NCI-H526 (cell line): ENCODE data around the gene PODNL1.

Experiments used
- DNase-seq, 2 experiments: peaks; one replicate each; lab custom pipeline; 2025; lab: John Stamatoyannopoulos, UW

The PODNL1 gene

DNA sequence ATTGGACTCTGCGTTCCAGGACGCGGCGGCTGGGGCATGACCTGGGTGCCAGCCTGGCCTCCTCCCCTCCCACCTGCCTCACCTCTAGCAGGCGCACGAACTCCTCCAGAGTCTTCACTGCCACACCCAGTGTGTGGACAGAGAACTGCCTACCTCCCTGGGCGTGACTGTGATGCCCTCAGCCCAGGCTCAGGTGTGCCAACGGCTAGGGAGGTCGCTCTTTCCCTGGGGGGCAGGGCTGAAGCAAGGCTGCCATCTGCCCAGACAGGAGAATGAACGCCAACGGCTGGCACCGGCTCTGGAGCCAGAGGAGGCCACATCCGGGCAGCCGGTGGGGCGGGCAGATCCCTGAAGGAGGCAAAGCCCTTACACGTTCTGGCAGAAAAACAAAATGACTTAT is 49.9 kb downstream of the PODNL1 start:
- DNase-seq, result peak in 1 of 2 experiments; percentile 45

GRCh38 chr19:13887517-13887916 is 50.7 kb downstream of the PODNL1 start:
- peak; percentile 36 to 78 for DNase-seq

GRCh38 chr19:13887018-13887436 is 51.2 kb downstream of the PODNL1 start:
- DNase-seq, result peak in 1 of 2 experiments; percentile 67

DNA sequence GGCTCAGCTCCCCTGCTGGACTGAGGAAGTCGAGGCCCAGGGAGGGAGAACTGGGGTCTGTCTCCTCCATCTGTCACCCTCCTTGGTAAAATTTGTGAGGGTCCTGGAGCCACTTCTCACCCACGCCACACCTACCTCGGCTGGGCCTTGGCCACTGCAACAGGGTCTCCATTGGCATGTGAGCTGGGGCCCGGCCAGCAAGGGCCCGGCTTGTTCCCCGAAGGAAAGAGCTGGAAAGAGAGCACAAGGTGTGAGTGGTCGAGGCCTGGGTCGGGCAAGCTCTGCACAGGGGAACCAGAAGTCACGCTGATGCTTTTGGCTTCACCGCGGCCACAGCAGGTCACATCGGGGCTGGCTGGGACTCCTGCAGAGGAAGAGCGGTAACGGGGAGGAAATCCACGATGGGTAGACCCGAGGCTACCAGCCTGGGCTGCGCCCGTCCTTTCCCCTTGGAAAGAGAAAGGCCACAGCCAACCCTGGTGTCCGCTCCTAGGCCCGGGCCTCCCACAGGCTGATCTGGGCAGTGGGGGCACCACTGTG is 52.3 kb downstream of the PODNL1 start:
- DNase-seq, result no peak

- no peak for DNase-seq
Measured at GRCh38 chr19:13884726-13885591, 53.3 kb downstream of the PODNL1 start.

GRCh38 chr19:13883516-13884064 is 54.6 kb downstream of the PODNL1 start:
- no peak for DNase-seq

- no peak for DNase-seq
Measured at GRCh38 chr19:13882836-13883235, 55.4 kb downstream of the PODNL1 start.

- DNase-seq, result no peak
Measured at GRCh38 chr19:13882419-13882795, 55.8 kb downstream of the PODNL1 start.

DNA sequence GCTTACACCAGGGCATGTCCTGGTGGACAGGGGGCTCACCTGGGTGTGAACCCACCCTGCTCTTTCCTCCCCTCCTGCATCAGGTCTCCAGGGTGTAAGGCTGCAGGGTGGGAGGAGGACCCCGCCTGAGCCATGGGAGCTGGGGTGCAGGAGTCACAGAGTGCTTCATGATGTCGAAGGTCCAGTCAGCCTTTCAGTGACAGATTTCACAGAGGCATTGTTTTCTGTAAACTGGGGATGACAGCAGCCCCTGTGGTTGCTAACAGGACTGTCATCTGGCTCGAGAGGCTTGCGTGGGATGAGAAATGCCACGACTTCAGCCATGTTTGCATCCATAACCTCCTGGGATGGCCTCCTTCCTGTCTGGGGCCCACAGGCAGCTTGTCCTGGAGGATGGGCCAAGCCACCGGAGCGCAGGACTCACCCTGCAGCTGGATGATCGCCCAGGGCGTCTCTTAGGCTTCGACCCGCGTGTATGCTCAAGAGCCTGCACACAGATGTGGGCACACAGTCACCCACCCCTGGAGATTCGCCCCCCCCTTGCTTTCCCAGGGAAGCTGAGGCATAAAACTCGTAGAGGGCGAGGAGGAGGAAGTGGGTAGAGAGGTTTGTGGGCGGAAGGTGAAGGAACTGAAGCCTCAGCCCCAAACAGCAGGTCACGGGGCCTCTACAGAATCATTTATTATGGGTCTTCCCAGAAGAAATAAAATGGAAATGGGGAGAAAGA is 56.4 kb downstream of the PODNL1 start:
- DNase-seq, result no peak

DNA sequence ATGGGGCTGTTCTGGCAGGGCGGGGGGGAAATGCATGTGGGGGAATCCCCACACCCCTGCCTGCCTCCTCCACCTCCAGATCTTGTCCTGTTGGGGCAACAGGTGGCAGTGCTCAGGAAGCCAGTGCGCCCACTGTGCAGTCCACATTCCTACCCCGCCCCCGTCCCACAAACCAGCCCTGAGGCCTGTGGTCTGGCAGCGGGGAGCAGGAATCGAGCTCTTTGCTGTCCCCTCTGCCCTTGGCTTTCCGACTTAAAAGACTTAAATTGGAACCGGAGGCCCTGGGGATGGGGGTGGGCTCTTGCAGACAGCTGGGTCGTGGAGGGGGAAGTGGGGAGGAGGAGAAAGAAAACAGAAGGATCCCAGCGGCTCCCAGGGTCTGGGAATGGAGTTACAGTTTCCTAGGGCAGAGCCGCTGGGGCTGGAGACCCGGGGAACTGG is 56.9 kb downstream of the PODNL1 start:
- no peak for DNase-seq
